Stimulated activated CD8-positive, alpha-beta memory T cell treated with anti-CD3 and anti-CD28 coated beads, Interleukin-12 subunit alpha, Interleukin-12 subunit beta, amount 100 ng/mL, for 1 hour (primary cell): Measurements from ENCODE around the gene SEC16B.

ENCODE experiments used
- DNase-seq: peaks from one replicate; pipeline ENCODE4 v3.0.0-alpha.2; 2020; ENCODE audit warnings: low read depth

The SEC16B gene

GRCh38 chr1:177937931-177938330 lies 31.9 kb downstream of the SEC16B start:
- no peak for DNase-seq

GRCh38 chr1:177937174-177937770 lies 32.6 kb downstream of the SEC16B start:
- DNase-seq: no peak

GRCh38 chr1:177935638-177936415 lies 34.0 kb downstream of the SEC16B start:
- no peak for DNase-seq

- DNase-seq: no peak
These were observed 34.9 kb downstream of the SEC16B start for GRCh38 chr1:177934927-177935326.

GRCh38 chr1:177934461-177934860 lies 35.4 kb downstream of the SEC16B start:
- DNase-seq: no peak

- no peak for DNase-seq
These were observed 36.0 kb downstream of the SEC16B start for GRCh38 chr1:177933881-177934280.

- no peak for DNase-seq
These were observed 37.7 kb downstream of the SEC16B start for GRCh38 chr1:177932123-177932522.

GRCh38 chr1:177928952-177929351 lies 40.9 kb downstream of the SEC16B start:
- DNase-seq: no peak

- no peak for DNase-seq
These were observed 41.7 kb downstream of the SEC16B start for GRCh38 chr1:177928194-177928593.

GRCh38 chr1:177927021-177927596 lies 42.7 kb downstream of the SEC16B start:
- no peak for DNase-seq

- DNase-seq: no peak
These were observed 43.7 kb downstream of the SEC16B start for GRCh38 chr1:177926201-177926600.

GRCh38 chr1:177925006-177925405 lies 44.9 kb downstream of the SEC16B start:
- DNase-seq: no peak

GRCh38 chr1:177923441-177923840 lies 46.4 kb downstream of the SEC16B start:
- DNase-seq: no peak

GRCh38 chr1:177922209-177922608 lies 47.6 kb downstream of the SEC16B start:
- DNase-seq: no peak

- no peak for DNase-seq
These were observed 48.3 kb downstream of the SEC16B start for GRCh38 chr1:177921590-177921989.

GRCh38 chr1:177920091-177920490 lies 49.8 kb downstream of the SEC16B start:
- no peak for DNase-seq

GRCh38 chr1:177915641-177916040 lies 54.2 kb downstream of the SEC16B start:
- no peak for DNase-seq

- no peak for DNase-seq
These were observed 55.3 kb downstream of the SEC16B start for GRCh38 chr1:177914603-177915002.

GRCh38 chr1:177913762-177914540 lies 55.9 kb downstream of the SEC16B start:
- DNase-seq: no peak

- DNase-seq: no peak
These were observed 56.9 kb downstream of the SEC16B start for GRCh38 chr1:177912991-177913390.

GRCh38 chr1:177909416-177909815 lies 60.4 kb downstream of the SEC16B start:
- DNase-seq: no peak

- no peak for DNase-seq
These were observed 62.9 kb downstream of the SEC16B start for GRCh38 chr1:177907000-177907399.

GRCh38 chr1:177905686-177906085 lies 64.2 kb downstream of the SEC16B start:
- no peak for DNase-seq
